Measurements from ENCODE around the gene RHOT1.

RHOT1 gene

GRCh38 chr17:32249475-32249874, 107.2 kb downstream of the RHOT1 start:
- ATAC-seq: no peak
- TF ChIP-seq TSHZ2 (CRISPR knock-in tag; IDR thresholded peaks at IDR 0.05) (no peak), ARNTL (CRISPR knock-in tag; IDR thresholded peaks at IDR 0.05; ENCODE audit: borderline replicate concordance, low read depth) (no peak), PPARA (CRISPR knock-in tag; IDR thresholded peaks at IDR 0.05; ENCODE audit: borderline replicate concordance) (no peak)

DNA sequence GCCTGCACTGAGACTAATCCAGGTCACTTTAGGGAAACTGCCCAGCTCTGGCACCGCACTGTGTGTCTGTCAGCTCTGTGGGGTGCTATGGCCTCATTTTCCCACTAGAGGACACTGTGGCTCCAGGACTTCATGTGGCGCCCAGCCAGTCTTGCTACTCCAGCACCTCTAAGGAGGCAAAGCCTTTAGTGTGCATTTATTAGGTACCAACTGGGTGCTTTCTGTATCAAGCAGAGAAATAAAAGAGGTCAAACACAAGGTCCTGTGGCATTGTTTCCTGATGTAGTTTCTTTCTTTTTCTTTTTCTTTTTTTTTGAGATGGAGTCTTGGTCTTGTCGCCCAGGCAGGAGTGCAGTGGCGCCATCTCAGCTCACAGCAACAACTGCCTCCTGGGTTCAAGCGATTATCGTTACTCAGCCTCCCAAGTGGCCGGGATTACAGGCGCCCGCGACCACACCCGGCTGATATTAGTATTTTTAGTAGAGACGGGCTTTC, 110.9 kb downstream of the RHOT1 start:
- TF ChIP-seq PPARA (CRISPR knock-in tag; IDR thresholded peaks at IDR 0.05; ENCODE audit: borderline replicate concordance): no peak
- no peak for TF ChIP-seq RARB (CRISPR knock-in tag; IDR thresholded peaks at IDR 0.05)
- TF ChIP-seq TSHZ2 (CRISPR knock-in tag; IDR thresholded peaks at IDR 0.05): no peak
- TF ChIP-seq, protein P1, sequence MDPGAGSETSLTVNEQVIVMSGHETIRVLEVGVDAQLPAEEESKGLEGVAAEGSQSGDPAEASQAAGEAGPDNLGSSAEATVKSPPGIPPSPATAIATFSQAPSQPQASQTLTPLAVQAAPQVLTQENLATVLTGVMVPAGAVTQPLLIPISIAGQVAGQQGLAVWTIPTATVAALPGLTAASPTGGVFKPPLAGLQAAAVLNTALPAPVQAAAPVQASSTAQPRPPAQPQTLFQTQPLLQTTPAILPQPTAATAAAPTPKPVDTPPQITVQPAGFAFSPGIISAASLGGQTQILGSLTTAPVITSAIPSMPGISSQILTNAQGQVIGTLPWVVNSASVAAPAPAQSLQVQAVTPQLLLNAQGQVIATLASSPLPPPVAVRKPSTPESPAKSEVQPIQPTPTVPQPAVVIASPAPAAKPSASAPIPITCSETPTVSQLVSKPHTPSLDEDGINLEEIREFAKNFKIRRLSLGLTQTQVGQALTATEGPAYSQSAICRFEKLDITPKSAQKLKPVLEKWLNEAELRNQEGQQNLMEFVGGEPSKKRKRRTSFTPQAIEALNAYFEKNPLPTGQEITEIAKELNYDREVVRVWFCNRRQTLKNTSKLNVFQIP (CRISPR knock-in tag; IDR thresholded peaks at IDR 0.05; ENCODE audit: borderline replicate concordance, low read depth): no peak
- no peak for TF ChIP-seq PATZ1 (CRISPR knock-in tag; IDR thresholded peaks at IDR 0.05; ENCODE audit: borderline replicate concordance)
- ATAC-seq: peak; percentile 100

DNA sequence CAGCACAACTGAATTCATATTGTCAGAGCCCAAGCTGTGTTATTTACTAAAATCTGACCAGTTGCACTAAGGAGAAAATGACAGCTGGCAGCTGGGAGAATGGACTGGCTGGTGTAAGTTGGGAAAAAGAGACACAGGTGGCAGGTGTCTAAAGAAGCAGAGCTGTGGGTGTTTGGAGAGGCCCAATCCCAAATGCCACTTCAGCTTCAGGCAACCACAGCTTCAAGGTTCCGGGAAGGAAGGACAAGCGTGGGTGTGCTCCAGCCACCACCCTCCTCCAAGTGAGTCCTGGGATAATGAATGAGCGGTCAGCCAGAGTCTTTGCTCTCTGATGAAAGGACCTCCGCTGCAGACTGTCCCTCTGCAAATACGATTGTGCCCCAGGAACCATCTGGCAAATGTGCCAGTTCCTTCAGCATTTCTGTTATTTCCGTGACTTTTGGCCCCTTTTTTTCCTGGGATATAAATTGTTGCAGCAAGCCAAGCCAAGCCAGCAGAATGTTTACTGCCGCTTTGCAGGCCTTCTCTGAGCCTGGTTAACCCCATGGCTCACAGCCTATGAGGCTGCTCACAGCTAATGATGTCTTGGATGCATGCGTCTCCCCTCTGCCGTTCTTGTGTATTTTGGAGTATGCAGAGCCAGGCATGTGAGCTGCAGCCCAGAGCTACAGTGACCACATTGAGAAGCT, 113.9 kb downstream of the RHOT1 start:
- TF ChIP-seq ZNF70 (CRISPR knock-in tag; IDR thresholded peaks at IDR 0.05): no peak
- TF ChIP-seq SNAI2 (CRISPR knock-in tag; IDR thresholded peaks at IDR 0.05): no peak
- no peak for TF ChIP-seq OSR1 (CRISPR knock-in tag; IDR thresholded peaks at IDR 0.05)
- no peak for ATAC-seq

GRCh38 chr17:32256701-32257019, 114.4 kb downstream of the RHOT1 start:
- ATAC-seq: no peak
- TF ChIP-seq, protein P2, sequence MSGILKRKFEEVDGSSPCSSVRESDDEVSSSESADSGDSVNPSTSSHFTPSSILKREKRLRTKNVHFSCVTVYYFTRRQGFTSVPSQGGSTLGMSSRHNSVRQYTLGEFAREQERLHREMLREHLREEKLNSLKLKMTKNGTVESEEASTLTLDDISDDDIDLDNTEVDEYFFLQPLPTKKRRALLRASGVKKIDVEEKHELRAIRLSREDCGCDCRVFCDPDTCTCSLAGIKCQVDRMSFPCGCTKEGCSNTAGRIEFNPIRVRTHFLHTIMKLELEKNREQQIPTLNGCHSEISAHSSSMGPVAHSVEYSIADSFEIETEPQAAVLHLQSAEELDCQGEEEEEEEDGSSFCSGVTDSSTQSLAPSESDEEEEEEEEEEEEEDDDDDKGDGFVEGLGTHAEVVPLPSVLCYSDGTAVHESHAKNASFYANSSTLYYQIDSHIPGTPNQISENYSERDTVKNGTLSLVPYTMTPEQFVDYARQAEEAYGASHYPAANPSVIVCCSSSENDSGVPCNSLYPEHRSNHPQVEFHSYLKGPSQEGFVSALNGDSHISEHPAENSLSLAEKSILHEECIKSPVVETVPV (CRISPR knock-in tag; IDR thresholded peaks at IDR 0.05): no peak
- TF ChIP-seq BACH2 (CRISPR knock-in tag; IDR thresholded peaks at IDR 0.05; ENCODE audit: borderline replicate concordance): no peak
- TF ChIP-seq, protein P1 (CRISPR knock-in tag; IDR thresholded peaks at IDR 0.05; ENCODE audit: borderline replicate concordance, low read depth): no peak
- no peak for TF ChIP-seq OSR1 (CRISPR knock-in tag; IDR thresholded peaks at IDR 0.05)
- no peak for TF ChIP-seq GLIS3 (CRISPR knock-in tag; IDR thresholded peaks at IDR 0.05)
- TF ChIP-seq PATZ1 (CRISPR knock-in tag; IDR thresholded peaks at IDR 0.05; ENCODE audit: borderline replicate concordance): no peak
- TF ChIP-seq ZNF565 (CRISPR knock-in tag; conservative IDR thresholded peaks at IDR 0.05; ENCODE audit: low read depth): no peak
- TF ChIP-seq ZC3H10 (CRISPR knock-in tag; IDR thresholded peaks at IDR 0.05): no peak
- no peak for TF ChIP-seq TOX (CRISPR knock-in tag; IDR thresholded peaks at IDR 0.05; ENCODE audit: borderline replicate concordance)
- TF ChIP-seq ZNF70 (CRISPR knock-in tag; IDR thresholded peaks at IDR 0.05): no peak
- no peak for TF ChIP-seq TCF4 (CRISPR knock-in tag; IDR thresholded peaks at IDR 0.05; ENCODE audit: borderline replicate concordance)
- no peak for TF ChIP-seq ESRRG (CRISPR knock-in tag; IDR thresholded peaks at IDR 0.05)
- TF ChIP-seq ARNTL (CRISPR knock-in tag; IDR thresholded peaks at IDR 0.05; ENCODE audit: borderline replicate concordance, low read depth): no peak
- no peak for TF ChIP-seq ZFP3 (CRISPR knock-in tag; IDR thresholded peaks at IDR 0.05)

Measured in SK-N-SH treated with all-trans-retinoic acid at 6 μM for 48 hours (cell line).